ENCODE data around the gene CHPF2.

- TF ChIP-seq CTCF (IDR thresholded peaks at IDR 0.05; ENCODE audit: borderline replicate concordance, extremely low read depth, low read length, poor library complexity, severe bottlenecking) (no peak), EZH2 (IDR thresholded peaks at IDR 0.05; ENCODE audit: borderline replicate concordance, low read depth, low read length, severe bottlenecking) (no peak)
Measured at GRCh38 chr7:151261529-151261928, 29.2 kb downstream of the CHPF2 start.

All from DND-41 (cell line).